K562 (cell line): ENCODE measurements around the gene GPRASP1. TPM values are rescaled to one million over a fixed set of nuclear protein-coding genes. Genes with fewer than 3 reads are reported as not detected.

Experiments
- ATAC-seq: fragments of 200-7000 bp; cut with Tn5 transposase; 3 replicates; pipeline ENCODE4 v1.9.1; 2020; ENCODE audit warnings: moderate library complexity
- BruUV-seq: library from RNA; stranded (reverse); fragments of 400-500 nt; replicated peaks from 2 replicates; lab custom pipeline; 2021; lab: Mats Ljungman, UMichigan
- CTCF ChIA-PET: fragments of 300-600 bp; formaldehyde crosslinking; extraction: SDS; loops from one replicate; lab custom pipeline; 2021; ENCODE audit warnings: low intra/inter-chr PET ratio; lab: Yijun Ruan, JAX
- POLR2A ChIA-PET: fragments of 300-600, 350-650 bp; sonication (Branson Sonifier 250); formaldehyde crosslinking; extraction: SDS; loops from one replicate; lab custom pipeline; 2021; ENCODE audit warnings: antibody characterized with exemption, inconsistent platforms; lab: Yijun Ruan, JAX
- DNase-seq, 4 experiments: peaks; one replicate each; pipeline versions ENCODE4 v3.0.0 to v3.0.0-alpha.2; 2011 to 2018; ENCODE audit warnings: low spot score in 3 of 4, mixed read lengths in 3 of 4; ENCODE audit errors: extremely low read depth in 1 of 4
- FAIRE-seq: peaks from 2 replicates; lab custom pipeline; 2011; peaks lifted over from hg19 to GRCh38; lab: Jason Lieb, UNC
- H2AFZ ChIP-seq: 2 replicates; pipeline ENCODE4 v1.6.0; 2011; ENCODE audit warnings: low read depth, low read length, control low read depth, inconsistent platforms
- H3K27ac ChIP-seq: fragments of 200-600 bp; 3 replicates; pipeline ENCODE4 v1.8.0; 2011; ENCODE audit warnings: low read depth, mild to moderate bottlenecking, control low read depth, inconsistent platforms, low read length, moderate library complexity, mixed read lengths; ENCODE audit errors: extremely low read depth
- H3K27me3 ChIP-seq, 2 experiments: fragments of 300-600 bp in 1 of 2; 2 replicates in 1 of 2; 3 replicates in 1 of 2; pipeline versions ENCODE4 v1.6.0 to v1.8.0; 2011; ENCODE audit warnings: inconsistent platforms in 2 of 2, low read length in 2 of 2, mild to moderate bottlenecking in 1 of 2, mixed read lengths in 1 of 2, moderate library complexity in 1 of 2; ENCODE audit not compliant: control insufficient read depth in 2 of 2, insufficient read depth in 2 of 2
- H3K36me3 ChIP-seq: fragments of 300-600 bp; 3 replicates; pipeline ENCODE4 v1.8.0; 2011; ENCODE audit warnings: mild to moderate bottlenecking, low read length, inconsistent platforms; ENCODE audit not compliant: control insufficient read depth, insufficient read depth
- H3K4me1 ChIP-seq, 2 experiments: fragments of 200-600 bp in 1 of 2; replicated peaks in 1 of 2; 2 replicates in 1 of 2; 3 replicates in 1 of 2; pipeline versions ENCODE4 v1.5.1 to v1.8.0; 2011; ENCODE audit warnings: inconsistent platforms in 2 of 2, low read length in 2 of 2, mild to moderate bottlenecking in 1 of 2, mixed read lengths in 1 of 2, moderate library complexity in 1 of 2; ENCODE audit not compliant: control insufficient read depth in 2 of 2, insufficient read depth in 2 of 2
- H3K4me2 ChIP-seq: 2 replicates; pipeline ENCODE4 v1.6.1; 2011; ENCODE audit warnings: low read length, control low read depth, inconsistent platforms, mixed read lengths; ENCODE audit not compliant: insufficient read depth
- H3K4me3 ChIP-seq: fragments of 200-600 bp; sonication (generic), shearing (Covaris generic); 2 replicates; pipeline ENCODE4 v1.5.1; 2016; ENCODE audit warnings: control low read depth, inconsistent platforms
- H3K79me2 ChIP-seq: fragments of 200-600 bp; 3 replicates; pipeline ENCODE4 v1.8.0; 2011; ENCODE audit warnings: low read length, inconsistent platforms; ENCODE audit not compliant: control insufficient read depth, insufficient read depth
- H3K9ac ChIP-seq, 2 experiments: 2 replicates each; pipeline versions ENCODE4 v1.6.0 to v1.6.1; 2011; ENCODE audit warnings: low read depth in 2 of 2, low read length in 2 of 2, control low read depth in 1 of 2, inconsistent platforms in 1 of 2, mild to moderate bottlenecking in 1 of 2, mixed read lengths in 1 of 2; ENCODE audit not compliant: insufficient read depth in 1 of 2
- H3K9me1 ChIP-seq: one replicate; pipeline ENCODE4 v1.6.0; 2011; ENCODE audit warnings: inconsistent platforms, mild to moderate bottlenecking, low read length, moderate library complexity; ENCODE audit not compliant: control insufficient read depth, insufficient read depth
- H3K9me3 ChIP-seq: replicated peaks from 2 replicates; pipeline ENCODE4 v1.5.1; 2011; ENCODE audit warnings: low read depth, low read length, inconsistent platforms; ENCODE audit not compliant: control insufficient read depth, insufficient read depth
- H4K20me1 ChIP-seq: replicated peaks from 2 replicates; pipeline ENCODE4 v1.6.1; 2011; ENCODE audit warnings: low read length, inconsistent platforms, mixed read lengths; ENCODE audit not compliant: control insufficient read depth, insufficient read depth
- AFF4 ChIP-seq: sonication (generic); formaldehyde crosslinking; IDR thresholded peaks from 2 replicates; pipeline ENCODE4 v1.8.0; 2023; ENCODE audit warnings: mild to moderate bottlenecking, missing genetic modification reagents
- IRF1 ChIP-seq: sonication (generic); formaldehyde crosslinking; IDR thresholded peaks from 2 replicates; pipeline ENCODE4 v1.8.0; 2022; ENCODE audit warnings: missing genetic modification reagents, mild to moderate bottlenecking, borderline replicate concordance
- KDM4B ChIP-seq, 2 experiments: fragments of 450-650 bp in 1 of 2; sonication (generic) in 1 of 2; IDR thresholded peaks; 2 replicates each; pipeline ENCODE4 v1.6.1; 2016 to 2017; ENCODE audit warnings: borderline replicate concordance in 2 of 2, antibody characterized with exemption in 1 of 2, low read depth in 1 of 2, mild to moderate bottlenecking in 1 of 2
- MAFG ChIP-seq: fragments of 450-650 bp; conservative IDR thresholded peaks from 2 replicates; pipeline ENCODE4 v1.6.1; 2016; ENCODE audit warnings: missing genetic modification characterization, missing compliant biosample characterization
- MED1 ChIP-seq: sonication (generic); formaldehyde crosslinking; IDR thresholded peaks from 2 replicates; pipeline ENCODE4 v1.8.1; 2023; ENCODE audit warnings: missing genetic modification reagents, borderline replicate concordance
- MLX ChIP-seq, 2 experiments: fragments of 450-650 bp in 1 of 2; sonication (generic) in 1 of 2; formaldehyde crosslinking; conservative IDR thresholded peaks; 2 replicates each; pipeline versions ENCODE4 v1.4.0 to v1.8.1; 2020 to 2022; ENCODE audit warnings: mild to moderate bottlenecking in 1 of 2, missing genetic modification reagents in 1 of 2
- SRF ChIP-seq, 2 experiments: fragments of 250-450, 450-650 bp in 1 of 2; sonication (Bioruptor Pico) in 1 of 2; sonication (generic) in 1 of 2; formaldehyde crosslinking; IDR thresholded peaks; 2 replicates each; pipeline versions ENCODE4 v1.5.0 to v1.5.1; 2020 to 2022; ENCODE audit warnings: mild to moderate bottlenecking in 1 of 2, missing genetic modification reagents in 1 of 2
- ZNF239 ChIP-seq: fragments of 250-450 bp; sonication (Bioruptor Pico); IDR thresholded peaks from 2 replicates; pipeline ENCODE4 v1.4.0; 2020; ENCODE audit warnings: mild to moderate bottlenecking
- ZNF384 ChIP-seq: IDR thresholded peaks from 2 replicates; pipeline ENCODE4 v1.6.1; 2012; ENCODE audit warnings: low read depth, low read length, improper control_type of control experiment
- ZNF586 ChIP-seq: fragments of 450-650 bp; formaldehyde crosslinking; conservative IDR thresholded peaks from 2 replicates; pipeline ENCODE4 v1.4.0; 2020; ENCODE audit warnings: mild to moderate bottlenecking, moderate library complexity
- ZNF780A ChIP-seq: fragments of 250-450 bp; sonication (Bioruptor Pico); IDR thresholded peaks from 2 replicates; pipeline ENCODE4 v1.5.0; 2021; ENCODE audit warnings: mild to moderate bottlenecking
- WGBS: fragments of 100-300 bp; shearing (Covaris generic); methylation state at CpG from one replicate; pipeline ENCODE4 v1.1.6; 2016; ENCODE audit warnings: low coverage, mixed read lengths; ENCODE audit not compliant: insufficient coverage; ENCODE audit errors: missing lambda C conversion rate; 5-methylcytosine and 5-hydroxymethylcytosine counted together
- in situ Hi-C: fragments of 300-500 bp; cut with MboI; formaldehyde crosslinking; loops from 4 replicates; pipeline ENCODE4 v1.15.0; 2018; ENCODE audit warnings: inconsistent platforms, mixed read lengths
- intact Hi-C: fragments of 100-400 bp; cut with micrococcal nuclease; formaldehyde crosslinking; loops from 2 replicates; pipeline ENCODE4 v1.14.2; 2022
- polyA plus RNA-seq, 8 experiments: library from polyadenylated mRNA; depleted of rRNA in 4 of 8; stranded (reverse) in 5 of 8; unstranded in 3 of 8; fragments of >200 nt; fragmentation: Nextera tagmentation in 2 of 8; fragmentation: Illumina TruSeq in 1 of 8; extraction: Ambion mirVana in 2 of 8; extraction: Trizol in 1 of 8; gene quantifications; 2 replicates each; pipeline versions ENCODE4 v1.2.1 to v1.2.3, GENCODE V29; 2011 to 2014; ENCODE audit warnings: inconsistent platforms in 1 of 8, missing spikeins in 1 of 8
- total RNA-seq, 7 experiments: library from RNA; depleted of rRNA in 6 of 7; stranded (reverse); fragments of >200 nt in 6 of 7; fragmentation: Illumina TruSeq in 2 of 7; extraction: Trizol in 2 of 7; gene quantifications; 2 replicates each; pipeline versions ENCODE4 v1.2.1 to v1.2.3, GENCODE V29; 2011 to 2021; ENCODE audit warnings: low replicate concordance in 1 of 7

Gene GPRASP1
- total and polyA plus RNA-seq, 9 of the 15 experiments (the other 6 are each of a cell fraction or from before 2014, with no cell fraction given): 0.01 to 0.94 (median 0.23) TPM

GRCh38 chrX:102650903-102651241 lies 411 bp upstream of the GPRASP1 start:
- no peaks in the 10 kb centered on the region for H3K9me1 ChIP-seq
- ATAC-seq: no peak
- WGBS: 81% methylated on average over 13 of the region's 23 CpGs
- ChIA-PET CTCF (no interaction called here), POLR2A (no interaction called here)
- intact Hi-C loops (no loop called here), in situ Hi-C loops (no loop called here)
- H4K20me1 ChIP-seq: no peaks in the 10 kb centered on the region
- no peak overlapping the region for H3K4me3 ChIP-seq
- no peaks in the 10 kb centered on the region for H3K79me2 ChIP-seq
- no peaks in the 10 kb centered on the region for H3K27me3 ChIP-seq
- TF ChIP-seq ZNF586 (CRISPR knock-in tag) (no peak), ZNF239 (CRISPR knock-in tag) (no peak), KDM4B (IDR thresholded peaks at IDR 0.05; ENCODE audit: borderline replicate concordance in 2 of 2, low read depth in 1 of 2) (no peak), ZNF780A (CRISPR knock-in tag) (no peak), ZNF384 (no peak), IRF1 (no peak), MED1 (CRISPR knock-in tag) (no peak), MAFG (tag) (no peak), AFF4 (CRISPR knock-in tag) (no peak), SRF (CRISPR knock-in tag; IDR thresholded peaks at IDR 0.05) (no peak), MLX (CRISPR knock-in tag; conservative IDR thresholded peaks at IDR 0.05) (no peak)
- no peaks in the 10 kb centered on the region for H3K9me3 ChIP-seq
- no peak overlapping the region for H3K27ac ChIP-seq
- no peak for DNase-seq
- H3K9ac ChIP-seq: no peak overlapping the region
- H3K36me3 ChIP-seq: no peaks in the 10 kb centered on the region
- no peak for FAIRE-seq
- H3K4me1 ChIP-seq: no peaks in the 10 kb centered on the region
- no peak overlapping the region for H3K4me2 ChIP-seq
- H2AFZ ChIP-seq: no peak overlapping the region
- BruUV-seq: no TSS peak
